Lung (tissue), 12 donors: Measurements from ENCODE around the gene MDGA2. TPM values are rescaled to one million over a fixed set of nuclear protein-coding genes. Genes with fewer than 3 reads are reported as not detected.

Experiments used
- ATAC-seq: fragments of 200-7000 bp; cut with Tn5 transposase; one replicate; pipeline ENCODE4 v1.9.1; 2020; ENCODE audit warnings: moderate number of reproducible peaks; ENCODE audit not compliant: insufficient read depth, low FRiP score
- DNase-seq, 3 donors: peaks; one replicate each; pipeline ENCODE4 v3.0.0-alpha.2; 2013 to 2017
- H3K27ac ChIP-seq, 2 donors: one replicate each; pipeline ENCODE4 v1.5.1; 2013; ENCODE audit warnings: mild to moderate bottlenecking in 2 of 2, moderate library complexity in 2 of 2, control low read depth in 1 of 2, inconsistent platforms in 1 of 2, low read depth in 1 of 2, low read length in 1 of 2
- H3K27me3 ChIP-seq, 3 donors: one replicate each; pipeline ENCODE4 v1.5.1; 2013; ENCODE audit warnings: low read length in 2 of 3; ENCODE audit not compliant: control insufficient read depth in 3 of 3, insufficient read depth in 3 of 3
- H3K36me3 ChIP-seq, 4 donors: one replicate each; pipeline ENCODE4 v1.5.1; 2013; ENCODE audit warnings: low read length in 4 of 4, mild to moderate bottlenecking in 1 of 4, moderate library complexity in 1 of 4; ENCODE audit not compliant: control insufficient read depth in 4 of 4, insufficient read depth in 4 of 4
- H3K4me1 ChIP-seq, 5 donors: one replicate each; pipeline ENCODE4 v1.5.1; 2013; ENCODE audit warnings: low read length in 5 of 5, mild to moderate bottlenecking in 2 of 5, moderate library complexity in 1 of 5; ENCODE audit not compliant: control insufficient read depth in 5 of 5, insufficient read depth in 5 of 5
- H3K4me3 ChIP-seq: one replicate; pipeline ENCODE4 v1.5.1; 2013; ENCODE audit warnings: mild to moderate bottlenecking, control low read depth, moderate library complexity
- H3K9ac ChIP-seq, 2 donors: one replicate each; pipeline ENCODE4 v1.5.1; 2013; ENCODE audit warnings: low read length in 2 of 2, control low read depth in 1 of 2; ENCODE audit not compliant: insufficient read depth in 1 of 2
- H3K9me3 ChIP-seq, 4 donors: one replicate each; pipeline ENCODE4 v1.5.1; 2013; ENCODE audit warnings: low read length in 3 of 4, mild to moderate bottlenecking in 1 of 4, moderate library complexity in 1 of 4; ENCODE audit not compliant: control insufficient read depth in 4 of 4, insufficient read depth in 3 of 4
- WGBS, 2 donors: extraction: QIAGEN DNeasy Blood & Tissue Kit; methylation state at CpG; one replicate each; pipeline ENCODE4 v1.1.7; 2013; 5-methylcytosine and 5-hydroxymethylcytosine counted together
- polyA plus RNA-seq, 2 donors: library from polyadenylated mRNA; stranded (reverse); fragments of 200-250 nt; gene quantifications; one replicate each; pipeline ENCODE4 v1.2.1, GENCODE V29; 2013
- total RNA-seq, 2 donors: library from RNA; depleted of rRNA in 1 of 2; stranded (reverse); fragments of >200 nt in 1 of 2; gene quantifications; one replicate each; pipeline ENCODE4 v1.2.1, GENCODE V29; 2014 to 2021
- TF ChIP-seq, protein P1 (sequence below): IDR thresholded peaks from 2 replicates; pipeline ENCODE4 v1.5.1; 2012; ENCODE audit warnings: mild to moderate bottlenecking; ENCODE audit errors: control extremely low read depth, extremely low read depth
- donor health status: control.
- donor health status: control.
- donor health status: Bipolar disorder and iron deficiency.
- donor health status: healthy.
- donor health status: DM: yes; HTN: yes; CAD: no.

The MDGA2 gene
- total and polyA plus RNA-seq, 4 donors: 0.03 to 3.2 TPM; not detected in 2

- Histone ChIP-seq H3K27ac (no peak overlapping the region), H3K36me3 (no peaks in the 10 kb centered on the region), H3K4me3 (no peak overlapping the region), H3K4me1 (peaks cover 0 to 3% (median 0%) of the 10 kb centered on the region in 5 donors), H3K9me3 (no peaks in the 10 kb centered on the region), H3K27me3 (no peaks in the 10 kb centered on the region), H3K9ac (no peak overlapping the region)
- DNase-seq: no peak
- no peak for ATAC-seq
- TF ChIP-seq, protein P1, sequence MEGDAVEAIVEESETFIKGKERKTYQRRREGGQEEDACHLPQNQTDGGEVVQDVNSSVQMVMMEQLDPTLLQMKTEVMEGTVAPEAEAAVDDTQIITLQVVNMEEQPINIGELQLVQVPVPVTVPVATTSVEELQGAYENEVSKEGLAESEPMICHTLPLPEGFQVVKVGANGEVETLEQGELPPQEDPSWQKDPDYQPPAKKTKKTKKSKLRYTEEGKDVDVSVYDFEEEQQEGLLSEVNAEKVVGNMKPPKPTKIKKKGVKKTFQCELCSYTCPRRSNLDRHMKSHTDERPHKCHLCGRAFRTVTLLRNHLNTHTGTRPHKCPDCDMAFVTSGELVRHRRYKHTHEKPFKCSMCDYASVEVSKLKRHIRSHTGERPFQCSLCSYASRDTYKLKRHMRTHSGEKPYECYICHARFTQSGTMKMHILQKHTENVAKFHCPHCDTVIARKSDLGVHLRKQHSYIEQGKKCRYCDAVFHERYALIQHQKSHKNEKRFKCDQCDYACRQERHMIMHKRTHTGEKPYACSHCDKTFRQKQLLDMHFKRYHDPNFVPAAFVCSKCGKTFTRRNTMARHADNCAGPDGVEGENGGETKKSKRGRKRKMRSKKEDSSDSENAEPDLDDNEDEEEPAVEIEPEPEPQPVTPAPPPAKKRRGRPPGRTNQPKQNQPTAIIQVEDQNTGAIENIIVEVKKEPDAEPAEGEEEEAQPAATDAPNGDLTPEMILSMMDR: no peak
- WGBS, 2 donors: 61 to 78% methylated on average over 5 of the region's 5 CpGs
Measured at GRCh38 chr14:47346849-47347248, 328.6 kb downstream of the MDGA2 start.

GRCh38 chr14:47345016-47345415 is 330.4 kb downstream of the MDGA2 start:
- 80 to 89% methylated on average over 2 of the region's 2 CpGs for WGBS, 2 donors
- Histone ChIP-seq H3K9ac (no peak overlapping the region), H3K27ac (no peak overlapping the region), H3K4me1 (peaks cover 0 to 3% (median 0%) of the 10 kb centered on the region in 5 donors), H3K27me3 (no peaks in the 10 kb centered on the region), H3K9me3 (no peaks in the 10 kb centered on the region), H3K4me3 (no peak overlapping the region), H3K36me3 (no peaks in the 10 kb centered on the region)
- ATAC-seq (no peak), DNase-seq (no peak)
- TF ChIP-seq, protein P1: no peak

- peaks cover 0 to 4% (median 0%) of the 10 kb centered on the region in 5 donors for H3K4me1 ChIP-seq
- H3K27ac ChIP-seq: no peak overlapping the region
- no peaks in the 10 kb centered on the region for H3K9me3 ChIP-seq
- no peak for ATAC-seq
- H3K4me3 ChIP-seq: no peak overlapping the region
- no peak overlapping the region for H3K9ac ChIP-seq
- 95 to 96% methylated on average over 3 of the region's 3 CpGs for WGBS, 2 donors
- no peak for DNase-seq
- H3K27me3 ChIP-seq: no peaks in the 10 kb centered on the region
- TF ChIP-seq, protein P1: no peak
- no peaks in the 10 kb centered on the region for H3K36me3 ChIP-seq
Measured at GRCh38 chr14:47332939-47333338, 342.5 kb downstream of the MDGA2 start.

DNA sequence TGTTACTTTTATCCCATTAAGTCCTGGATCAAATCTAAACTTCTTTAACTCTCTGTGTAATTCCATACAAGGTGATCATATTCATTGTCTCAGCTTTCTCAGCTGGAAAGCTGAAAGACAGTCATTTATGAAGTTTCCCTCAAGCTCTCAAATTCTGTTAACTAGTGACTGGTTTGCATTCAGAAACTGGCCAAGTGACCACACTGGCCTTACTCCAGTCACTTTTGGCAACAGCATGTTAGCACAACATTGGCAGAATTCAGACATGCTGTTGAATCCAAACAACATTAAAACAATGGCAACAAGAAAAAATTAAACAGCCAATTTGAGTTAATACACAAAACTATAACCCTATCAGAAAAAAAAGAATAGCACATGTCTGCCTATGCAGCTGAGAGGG is 343.3 kb downstream of the MDGA2 start:
- Histone ChIP-seq H3K36me3 (no peaks in the 10 kb centered on the region), H3K9me3 (no peaks in the 10 kb centered on the region), H3K4me1 (peaks cover 0 to 4% (median 0%) of the 10 kb centered on the region in 5 donors), H3K27me3 (no peaks in the 10 kb centered on the region), H3K9ac (no peak overlapping the region), H3K4me3 (no peak overlapping the region), H3K27ac (no peak overlapping the region)
- peak; percentile 35 to 67 (median 61) for DNase-seq
- TF ChIP-seq, protein P1: no peak
- no peak for ATAC-seq
